ENCODE measurements around the gene KLK5. TPM values are rescaled to one million over a fixed set of nuclear protein-coding genes. Genes with fewer than 3 reads are reported as not detected.

KLK5 gene
- total RNA-seq, 1 experiment from 2014 or later = not detected

DNA sequence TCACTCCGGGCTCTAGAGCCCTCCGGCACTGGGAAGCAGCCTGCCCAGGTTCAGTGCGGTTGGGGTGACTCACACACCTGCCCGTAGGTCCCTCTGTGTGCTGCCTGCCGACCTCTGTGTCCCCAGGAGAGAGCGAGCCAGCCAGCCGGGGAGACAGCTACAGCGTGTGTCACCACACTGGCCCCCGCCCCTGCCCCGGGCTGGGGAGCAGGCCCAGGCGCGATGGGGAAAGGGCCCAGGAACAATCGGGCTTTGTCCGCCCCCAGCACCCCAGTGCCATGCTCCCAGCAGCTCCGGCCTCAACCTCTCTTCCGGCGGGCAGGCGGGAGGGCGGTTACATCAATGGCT is 16.5 kb upstream of the KLK5 start, which contains the start of gene KLK6:
KLK6 (minus strand) TSS at position 179 of the 348 bp plus-strand sequence. CDS start 1,487 bp downstream, outside the sequence.
- peak; percentile 64 for DNase-seq (ENCODE audit: low read depth)

DNA sequence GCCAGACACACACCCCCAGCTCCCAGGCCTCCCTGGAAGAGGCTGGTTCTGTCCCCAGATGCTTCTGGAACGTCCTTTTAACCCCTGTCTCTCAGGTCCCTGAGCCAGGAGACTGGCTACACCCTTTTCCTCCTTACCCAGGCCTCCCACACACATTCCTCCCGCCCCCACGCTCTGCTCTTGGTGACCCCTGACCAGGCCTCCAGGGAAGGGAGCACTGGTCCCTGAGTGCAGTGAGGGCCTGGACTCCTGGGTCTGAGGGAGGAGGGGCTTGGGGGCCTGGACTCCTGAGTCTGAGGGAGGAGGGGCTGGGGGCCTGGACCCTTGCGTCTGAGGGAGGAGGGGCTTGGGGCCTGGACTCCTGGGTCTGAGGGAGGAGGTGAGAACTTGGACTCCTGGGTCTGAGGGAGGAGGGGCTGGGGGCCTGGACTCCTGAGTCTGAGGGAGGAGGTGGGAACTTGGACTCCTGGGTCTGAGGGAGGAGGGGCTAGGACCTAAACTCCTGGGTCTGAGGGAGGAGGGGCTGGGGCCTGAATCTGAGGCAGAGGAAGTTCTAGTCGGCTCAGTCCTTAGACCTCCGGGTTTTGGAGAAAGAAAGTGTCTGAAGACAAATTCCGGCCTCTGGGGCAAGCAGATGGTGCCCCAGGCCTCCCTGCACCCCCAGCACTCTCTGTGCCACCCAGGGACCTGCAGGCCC is 16.0 kb upstream of the KLK5 start:
- no peak for DNase-seq (ENCODE audit: low read depth)

DNA sequence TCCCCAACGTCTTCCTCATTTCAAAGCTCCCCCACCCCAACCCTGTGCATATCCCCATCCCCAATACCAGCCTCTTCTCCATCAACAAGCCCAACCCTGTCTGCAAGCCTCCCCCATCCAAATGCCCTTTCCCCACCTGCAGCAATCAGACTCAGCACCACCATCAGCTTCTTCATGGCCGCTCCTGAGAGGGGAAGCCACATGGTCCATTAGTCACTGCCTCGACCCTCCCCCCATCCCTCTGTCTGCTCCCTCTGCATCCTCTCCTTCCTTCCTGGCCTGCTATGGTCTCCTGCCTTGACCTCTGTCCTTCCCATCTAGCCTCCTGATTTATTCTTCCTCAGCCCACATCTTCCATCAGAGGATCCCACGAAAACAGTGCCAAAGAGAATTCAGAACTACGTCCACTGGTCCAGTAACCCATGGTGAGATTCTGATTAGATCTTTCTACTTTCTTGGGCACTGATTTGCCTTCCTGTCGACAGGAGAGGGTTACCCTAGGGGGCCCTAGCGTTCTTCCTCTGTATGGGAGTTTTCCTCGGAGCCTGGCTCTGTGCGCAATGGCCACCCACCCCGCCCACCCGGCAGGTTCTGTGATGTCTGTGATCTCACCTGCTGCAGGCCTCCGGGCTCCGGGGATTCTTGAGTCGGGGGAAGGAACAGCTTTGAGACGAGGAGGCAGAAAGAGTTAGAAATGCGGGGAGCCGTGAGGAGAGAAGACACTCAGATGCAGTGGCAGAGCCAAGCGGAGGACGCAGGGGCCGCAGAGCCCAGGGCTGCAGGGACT is 15.3 kb upstream of the KLK5 start:
- DNase-seq (ENCODE audit: low read depth) = no peak

DNA sequence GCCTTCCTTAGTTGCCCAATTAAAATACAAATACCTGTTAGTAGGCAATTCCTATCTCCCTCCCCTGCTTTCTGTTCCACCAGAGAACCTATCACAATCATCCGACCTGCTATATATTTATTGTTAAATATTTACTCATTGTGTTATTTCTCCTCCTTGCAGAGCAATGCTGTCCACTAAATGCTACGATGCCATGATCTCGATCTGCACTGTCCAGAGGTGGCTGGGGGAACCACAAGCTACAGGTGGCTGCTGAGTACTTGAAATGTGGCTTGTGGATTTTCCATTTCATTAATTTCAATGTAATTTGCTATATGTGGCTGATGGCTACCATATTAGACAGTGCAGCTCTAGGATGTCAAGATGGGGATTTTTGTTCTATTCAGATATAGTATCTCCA is 11.4 kb upstream of the KLK5 start:
- DNase-seq (ENCODE audit: low read depth) = no peak

DNA sequence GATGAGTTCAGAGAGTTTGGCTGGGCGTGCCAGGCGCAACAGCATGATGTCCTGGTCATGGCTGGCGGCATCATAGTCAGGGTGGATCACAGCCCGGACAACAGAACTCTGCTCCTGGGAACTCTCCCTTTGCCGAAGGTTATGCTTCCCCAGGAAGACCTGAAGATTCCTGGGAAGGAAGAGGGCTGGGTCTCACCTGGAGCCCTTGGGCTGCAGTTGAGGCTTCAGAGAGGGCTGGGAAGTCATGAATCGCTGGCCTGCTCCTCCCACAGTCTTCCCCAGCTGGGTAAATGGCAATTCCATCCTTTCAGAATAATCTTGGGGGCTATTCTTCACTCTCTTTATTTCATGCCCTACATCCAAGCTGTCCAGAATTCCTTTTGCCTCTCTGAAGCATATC is 10.5 kb upstream of the KLK5 start:
- no peak for DNase-seq (ENCODE audit: low read depth)

DNA sequence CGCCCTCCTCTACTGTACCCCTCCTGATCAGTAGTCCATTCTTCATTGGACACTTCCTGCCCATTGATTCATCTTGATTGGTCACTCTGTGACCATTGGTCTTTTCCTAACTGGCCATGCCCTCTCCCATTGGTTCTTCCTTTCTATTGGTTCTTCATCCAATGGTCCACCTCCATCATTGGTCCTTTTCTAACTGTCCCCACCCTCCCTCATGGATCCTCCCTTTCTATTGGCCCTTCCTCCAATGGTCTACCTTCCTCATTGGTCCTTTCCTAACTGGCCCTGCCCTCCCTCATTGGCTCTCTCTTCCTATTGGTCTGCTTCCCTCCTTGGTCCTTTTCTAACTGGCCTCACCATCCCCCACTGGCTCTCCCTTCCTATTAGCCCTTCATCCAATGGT is 9.4 kb upstream of the KLK5 start:
- DNase-seq (ENCODE audit: low read depth) = no peak

DNA sequence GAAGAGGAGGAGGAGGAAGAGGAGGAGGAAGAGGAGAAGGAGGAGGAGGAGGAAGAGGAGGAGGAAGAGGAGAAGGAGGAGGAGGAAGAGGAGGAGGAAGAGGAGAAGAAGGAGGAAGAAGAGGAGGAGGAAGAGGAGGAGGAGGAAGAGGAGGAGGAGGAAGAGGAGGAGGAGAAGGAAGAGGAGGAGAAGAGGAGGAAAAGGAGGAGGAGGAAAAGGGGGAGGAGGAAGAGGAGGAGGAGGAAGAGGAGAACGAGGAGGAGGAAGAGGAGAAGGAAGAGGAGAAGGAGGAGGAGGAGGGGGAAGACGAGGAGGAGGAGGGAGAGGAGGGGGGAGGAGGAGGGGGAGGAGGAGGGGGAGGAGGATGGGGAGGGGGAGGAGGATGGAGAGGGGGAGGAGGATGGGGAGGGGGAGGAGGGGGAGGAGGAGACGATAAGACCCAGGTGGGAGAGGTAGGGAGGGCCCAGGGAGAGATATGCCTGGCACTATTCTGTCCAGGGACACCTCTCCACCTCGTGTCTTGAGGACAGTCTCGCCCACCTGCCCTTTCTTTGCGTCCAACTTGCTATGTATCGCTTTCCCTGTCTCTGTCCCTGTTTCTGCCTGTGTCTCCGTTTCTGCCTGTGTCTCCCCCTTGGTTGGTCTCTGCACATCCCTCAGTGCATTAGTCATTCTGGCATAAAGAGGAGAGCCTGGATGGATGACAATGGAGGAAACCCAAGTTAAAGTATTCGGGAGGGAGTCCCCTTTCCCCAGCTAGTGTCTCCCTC is 7.1 kb upstream of the KLK5 start:
- peak; percentile 37 for DNase-seq (ENCODE audit: low read depth)

DNA sequence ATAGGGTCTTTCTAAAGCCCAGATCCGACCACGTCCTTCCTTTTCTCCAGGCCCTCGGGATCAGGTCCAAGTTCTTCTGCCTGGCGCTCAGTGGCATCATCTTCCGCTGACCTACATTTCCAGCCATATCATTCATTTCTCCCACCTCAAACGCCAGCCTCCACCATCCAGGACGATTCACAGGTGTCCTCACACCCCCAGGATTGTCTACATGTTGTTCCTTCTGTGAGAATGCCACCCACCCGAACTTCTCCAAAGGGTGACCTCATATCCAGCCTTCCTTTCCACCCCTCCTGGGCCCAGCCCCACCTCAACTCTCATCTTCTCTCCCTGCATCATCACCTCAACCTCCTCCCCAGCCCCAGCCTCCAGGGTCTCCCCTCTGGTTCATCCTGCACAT is 4.7 kb upstream of the KLK5 start:
- DNase-seq (ENCODE audit: low read depth) = no peak

DNA sequence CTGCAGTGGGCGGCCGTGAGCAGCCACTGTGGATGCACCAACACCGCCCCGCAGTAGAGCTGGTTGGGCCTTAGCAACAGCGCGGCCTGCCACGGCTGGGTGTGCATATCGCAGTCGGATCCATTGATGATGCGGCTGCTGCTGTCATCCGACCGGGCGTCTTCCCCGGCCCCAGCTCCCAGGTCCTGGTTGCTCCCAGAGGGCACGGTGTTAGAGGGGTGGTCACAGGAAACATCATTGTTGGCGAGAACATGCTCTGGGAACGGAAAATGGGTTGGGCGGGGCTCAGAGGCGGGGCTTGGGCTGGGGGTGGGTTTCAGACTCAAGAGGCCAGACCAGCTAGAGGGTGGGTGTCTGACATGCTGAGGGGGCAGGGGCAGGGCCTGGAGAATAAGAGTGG is 3.0 kb downstream of the KLK5 start:
- no peak for DNase-seq (ENCODE audit: low read depth)

DNA sequence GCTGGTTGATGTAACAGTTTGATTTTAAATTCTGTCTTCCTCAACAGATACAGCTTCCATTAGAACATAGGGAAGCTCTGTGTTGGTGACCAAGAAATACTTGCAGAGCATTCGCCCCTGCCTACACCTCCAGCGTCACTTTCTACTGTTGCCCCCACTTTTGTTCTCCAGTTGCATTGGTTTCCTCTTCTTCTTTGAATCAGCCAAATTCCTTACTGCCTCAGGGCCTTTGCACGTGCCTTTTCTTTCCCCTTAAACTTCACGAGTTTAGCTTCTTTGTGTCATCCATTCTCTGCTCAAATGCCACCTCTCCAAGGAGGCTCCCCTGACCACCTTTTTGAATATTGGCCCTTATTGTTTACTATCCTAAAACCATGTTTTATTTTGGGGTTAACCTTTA is 5.7 kb downstream of the KLK5 start:
- no peak for DNase-seq (ENCODE audit: low read depth)

DNA sequence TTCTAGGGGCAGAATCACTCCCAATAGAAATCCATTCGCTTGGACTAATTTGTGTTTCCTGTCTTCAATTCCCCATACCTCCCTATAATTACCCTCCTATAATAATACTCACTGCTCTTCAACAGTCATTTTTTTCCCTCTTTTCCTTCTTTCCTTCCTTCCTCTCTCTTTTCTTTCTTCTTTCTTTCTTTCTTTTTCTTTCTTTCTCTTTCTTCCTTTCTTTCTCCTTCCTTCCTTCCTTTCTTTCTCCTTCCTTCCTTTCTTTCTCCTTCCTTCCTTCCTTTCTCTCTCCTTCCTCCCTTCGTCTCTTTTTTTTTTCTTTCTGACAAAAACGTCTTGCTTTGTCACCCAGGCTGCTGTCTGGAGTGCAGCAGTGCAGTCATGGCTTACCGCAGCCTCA is 8.0 kb downstream of the KLK5 start:
- no peak for DNase-seq (ENCODE audit: low read depth)

DNA sequence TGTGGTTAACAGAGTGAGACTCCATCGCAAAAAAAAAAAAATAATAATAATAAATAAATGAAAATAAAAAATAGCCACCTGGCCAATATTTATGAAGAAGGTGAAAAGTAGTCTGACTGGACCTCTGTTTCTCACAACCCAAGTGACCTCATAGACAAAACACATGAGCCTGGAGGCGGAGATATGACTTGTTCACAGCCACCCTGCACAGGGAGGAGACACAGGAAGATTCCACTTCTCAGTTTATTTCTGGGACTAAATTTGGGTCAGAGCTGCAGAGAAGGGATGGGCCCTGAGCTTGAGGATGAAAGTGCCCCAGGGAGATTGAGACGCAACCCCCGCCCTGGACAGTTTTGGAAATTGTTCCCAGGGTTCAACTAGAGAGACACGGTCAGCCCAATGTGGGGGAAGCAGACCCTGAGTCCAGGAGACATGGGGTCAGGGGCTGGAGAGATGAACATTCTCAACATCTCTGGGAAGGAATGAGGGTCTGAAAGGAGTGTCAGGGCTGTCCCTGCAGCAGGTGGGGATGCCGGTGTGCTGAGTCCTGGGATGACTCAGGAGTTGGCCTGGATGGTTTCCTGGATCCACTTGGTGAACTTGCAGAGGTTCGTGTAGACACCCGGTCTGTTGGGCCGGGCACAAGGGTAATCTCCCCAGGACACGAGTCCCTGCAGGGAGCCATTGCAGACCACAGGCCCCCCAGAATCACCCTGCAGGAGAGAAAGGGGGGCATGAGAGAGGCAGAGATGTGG is 9.6 kb downstream of the KLK5 start:
- no peak for DNase-seq (ENCODE audit: low read depth)

DNA sequence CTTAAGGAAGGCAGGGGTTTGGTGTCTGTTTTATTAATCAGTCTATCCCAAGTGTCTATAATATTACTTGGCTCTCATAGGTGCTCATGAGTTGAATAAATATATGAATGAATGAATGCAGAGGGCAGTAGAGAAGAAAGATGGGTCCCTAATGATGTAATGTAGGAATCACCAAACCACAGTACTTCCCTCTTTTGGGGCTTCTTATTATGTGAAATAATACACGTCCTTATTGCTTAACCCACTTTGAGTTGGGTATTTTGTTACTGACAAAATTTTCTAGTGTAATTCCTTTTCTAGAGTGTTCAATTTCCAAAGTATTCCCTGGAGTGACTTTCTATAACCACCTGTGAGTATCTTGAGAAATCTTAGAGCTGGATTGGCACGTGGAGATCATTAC is 13.2 kb downstream of the KLK5 start:
- DNase-seq (ENCODE audit: low read depth) = no peak

DNA sequence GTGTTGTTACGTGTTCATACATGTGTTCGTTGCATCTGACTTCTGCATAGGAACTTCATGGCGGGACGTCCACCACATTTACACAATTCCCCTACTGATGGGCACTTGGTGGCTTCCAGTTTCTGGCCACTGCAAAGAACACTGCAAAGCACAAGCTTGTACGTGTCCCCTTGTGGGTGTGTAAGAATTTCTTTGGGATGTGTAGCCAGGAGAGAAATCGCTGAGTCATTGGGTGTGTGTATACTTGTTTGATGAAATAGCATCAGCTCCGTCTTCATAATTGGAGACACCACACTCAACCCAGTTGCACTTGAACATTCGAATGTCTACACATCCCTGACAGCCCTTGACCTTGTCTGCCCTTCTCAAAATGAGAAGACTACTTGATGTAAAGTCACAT is 19.2 kb downstream of the KLK5 start:
- DNase-seq (ENCODE audit: low read depth) = peak; percentile 24

DNA sequence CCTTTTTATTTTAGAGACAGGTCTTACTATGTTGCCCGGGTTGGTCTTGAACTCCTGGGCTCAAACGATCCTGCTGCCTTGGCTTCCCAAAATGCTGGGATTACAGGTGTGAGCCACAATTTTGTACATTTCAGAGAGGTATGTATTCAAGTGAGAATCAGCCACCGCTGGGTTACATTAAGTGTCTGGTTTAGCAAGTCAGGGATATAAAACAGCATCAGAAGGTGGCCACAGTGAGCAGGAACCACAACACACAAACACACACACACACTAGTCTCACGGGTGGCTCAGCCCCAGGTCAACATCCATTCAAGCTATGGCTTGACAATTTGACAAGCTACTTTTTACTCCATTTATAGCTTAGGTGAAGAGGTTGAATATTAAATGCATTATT is 20.2 kb downstream of the KLK5 start:
- no peak for DNase-seq (ENCODE audit: low read depth)

DNA sequence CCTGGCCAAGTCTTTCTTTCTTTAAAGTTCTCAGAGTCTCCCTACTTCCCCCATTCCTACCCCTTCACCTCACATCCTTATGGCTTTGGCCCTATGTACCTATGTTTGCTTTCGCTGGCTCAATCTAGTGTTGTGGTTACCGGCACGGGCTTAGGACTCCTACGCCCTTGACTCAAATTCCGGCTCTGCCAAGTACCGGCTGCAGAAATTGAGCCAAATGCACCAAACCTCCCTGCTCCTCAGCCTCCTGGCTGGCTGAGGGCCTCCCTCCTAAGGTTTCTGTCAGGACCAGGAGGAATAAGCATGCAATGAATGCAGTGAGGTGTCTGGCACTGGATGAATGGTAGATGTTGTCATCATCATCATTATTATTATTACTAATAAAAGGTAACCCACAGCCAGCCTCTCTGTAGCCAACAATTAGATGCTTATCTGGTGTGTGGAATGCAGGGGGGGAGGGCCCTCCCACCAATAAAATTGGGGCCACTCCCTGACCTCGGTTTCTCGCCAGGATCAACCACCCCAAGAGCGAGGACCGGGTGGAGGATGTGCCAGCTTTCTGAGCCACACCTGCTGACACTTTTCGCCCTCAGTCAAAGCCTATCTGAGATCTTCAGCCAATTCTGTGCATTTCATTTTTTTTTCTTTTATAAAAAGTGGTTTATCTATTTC is 20.7 kb downstream of the KLK5 start:
- DNase-seq (ENCODE audit: low read depth) = no peak

DNA sequence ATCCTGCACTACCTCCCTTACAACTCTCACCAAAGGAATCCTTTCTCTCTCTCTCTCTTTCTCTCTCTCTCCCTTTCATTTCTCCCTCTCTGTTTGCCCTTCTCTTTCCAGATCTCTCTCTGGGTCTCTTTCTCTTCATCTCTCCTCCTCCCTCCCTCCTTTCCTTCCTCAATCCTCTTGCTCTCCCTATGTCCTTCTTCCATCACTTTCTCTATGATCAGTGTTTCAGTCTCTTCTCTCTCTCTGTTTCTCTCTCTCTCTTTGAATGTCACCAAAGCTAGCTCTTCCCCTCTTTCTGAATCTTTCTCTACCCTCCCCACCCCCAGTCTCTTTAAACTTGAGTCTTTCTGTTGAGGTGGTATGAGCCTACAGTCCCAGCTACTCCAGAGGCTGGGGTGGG is 21.8 kb downstream of the KLK5 start:
- no peak for DNase-seq (ENCODE audit: low read depth)

DNA sequence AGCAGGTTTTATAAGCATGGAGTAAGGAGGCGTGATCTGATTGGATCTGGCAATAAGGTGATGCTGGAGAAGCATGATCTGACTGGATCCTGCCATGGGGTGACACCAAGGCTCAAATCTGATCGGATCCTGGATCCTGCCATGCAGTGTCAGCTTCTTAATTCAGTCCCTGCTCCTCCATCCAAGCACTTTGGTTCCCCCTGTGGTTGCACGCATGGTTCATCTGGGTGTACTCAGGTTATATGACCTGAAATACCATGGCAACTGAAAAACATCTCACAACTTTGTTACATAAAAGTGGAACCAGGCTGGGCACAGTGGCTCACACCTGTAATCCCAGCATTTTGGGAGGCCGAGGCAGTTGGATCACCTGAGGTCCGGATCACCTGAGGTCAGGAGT is 24.0 kb downstream of the KLK5 start:
- DNase-seq (ENCODE audit: low read depth) = peak; percentile 15

DNA sequence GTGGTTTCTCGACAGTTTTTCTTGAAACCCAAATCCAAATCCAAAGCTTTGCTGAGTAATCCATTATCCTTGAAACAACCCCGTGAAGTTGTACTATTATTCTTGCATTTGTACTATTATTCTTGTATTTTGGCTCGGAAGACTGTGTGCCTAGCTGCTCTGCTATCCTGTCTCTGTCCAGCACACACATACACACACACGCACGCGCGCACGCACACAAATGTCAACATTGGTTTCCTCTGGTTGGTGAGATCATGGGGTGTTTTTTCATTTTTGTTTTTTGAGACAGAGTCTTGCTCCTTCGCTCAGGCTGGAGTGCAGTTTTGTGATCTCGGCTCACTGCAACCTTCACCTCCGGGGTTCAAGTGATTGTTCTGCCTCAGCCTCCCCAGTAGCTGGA is 26.7 kb downstream of the KLK5 start:
- DNase-seq (ENCODE audit: low read depth) = no peak

DNA sequence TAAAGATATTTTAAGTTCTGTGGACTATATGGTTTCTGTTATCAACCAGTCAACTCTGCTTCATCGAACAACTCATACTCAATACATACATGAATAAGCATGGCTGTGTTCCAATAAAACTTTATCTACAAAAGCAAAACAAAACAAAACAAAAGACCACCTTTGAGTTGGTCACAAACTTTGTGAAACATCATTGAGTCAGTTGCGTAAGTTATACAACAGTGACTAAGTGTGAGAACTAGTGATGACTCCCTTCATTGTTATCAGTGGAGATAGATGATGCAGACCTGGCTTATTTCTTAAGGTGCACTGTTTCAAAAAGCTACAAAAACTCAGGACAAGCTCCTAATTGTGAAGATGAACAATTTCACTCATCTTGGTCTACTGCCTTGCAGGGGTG is 27.1 kb downstream of the KLK5 start:
- peak; percentile 15 for DNase-seq (ENCODE audit: low read depth)

DNA sequence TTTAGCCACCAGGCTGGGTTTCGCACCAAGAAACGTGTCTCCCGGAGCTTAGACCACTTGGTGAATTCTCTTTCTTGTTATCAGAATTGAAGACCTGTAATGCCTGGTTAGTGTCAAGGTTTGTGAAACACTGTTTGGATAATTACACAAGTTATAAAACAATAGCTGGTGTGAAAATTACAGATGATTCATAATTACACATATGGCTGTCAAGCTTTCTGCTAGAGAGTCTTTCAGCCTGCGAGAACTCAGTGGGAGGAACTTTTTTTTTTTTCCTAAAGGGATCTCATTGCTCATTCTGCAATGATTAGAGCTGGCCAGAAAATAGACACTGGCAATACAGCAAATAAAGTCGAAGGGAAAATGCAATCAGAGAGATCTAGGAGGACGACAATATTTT is 28.3 kb downstream of the KLK5 start:
- DNase-seq (ENCODE audit: low read depth) = no peak

All from M059J (cell line).